AG10803 (cell line): ENCODE results near the gene TRMT61A.
A peak's percentile ranks its signal among the peaks of the same experiment; 100 is the strongest.

ENCODE experiments used
- DNase-seq: peaks from one replicate; pipeline ENCODE4 v3.0.0; 2010; ENCODE audit warnings: low read depth
- H3K4me3 ChIP-seq: 2 replicates; pipeline ENCODE4 v1.5.1; 2011; ENCODE audit warnings: mild to moderate bottlenecking, low read length, control low read depth
- CTCF ChIP-seq: conservative IDR thresholded peaks from 2 replicates; pipeline ENCODE4 v1.5.1; 2011; ENCODE audit warnings: mild to moderate bottlenecking, low read length, control low read depth, inconsistent platforms

The TRMT61A gene

GRCh38 chr14:103560691-103561090 is 31.7 kb downstream of the TRMT61A start:
- peak overlapping the region; percentile 87 for H3K4me3 ChIP-seq
- no peak for TF ChIP-seq CTCF
- DNase-seq: no peak

- H3K4me3 ChIP-seq: peak overlapping the region; percentile 87
- TF ChIP-seq CTCF: no peak
- DNase-seq: peak; percentile 56
Observed at GRCh38 chr14:103561381-103562178, 32.6 kb downstream of the TRMT61A start.

- peak; percentile 45 for DNase-seq
- peak overlapping the region; percentile 87 for H3K4me3 ChIP-seq
- TF ChIP-seq CTCF: no peak
Observed at GRCh38 chr14:103562179-103562428, 33.1 kb downstream of the TRMT61A start.

- DNase-seq: peak; percentile 84
- no peak for TF ChIP-seq CTCF
- H3K4me3 ChIP-seq: peak within 1 kb of the TSS; percentile 87
Observed at GRCh38 chr14:103562429-103563225, 33.6 kb downstream of the TRMT61A start, which contains the start of the genes BAG5 and COA8. Gene BAG5, minus strand, starts transcription at chr14:103562657. Its CDS starts 1,493 bp downstream, at chr14:103561164. Gene COA8, plus strand, starts transcription at chr14:103562960. Its CDS starts 42 bp downstream, at chr14:103563002.

- peak overlapping the region; percentile 87 for H3K4me3 ChIP-seq
- no peak for TF ChIP-seq CTCF
- DNase-seq: no peak
Observed at GRCh38 chr14:103563226-103563620, 34.2 kb downstream of the TRMT61A start.

GRCh38 chr14:103563844-103564505 is 35.0 kb downstream of the TRMT61A start:
- TF ChIP-seq CTCF: no peak
- no peak for DNase-seq
- H3K4me3 ChIP-seq: peak overlapping the region; percentile 87
